HL-60 (cell line): ENCODE measurements around the gene UBASH3A.

ENCODE experiments used
- DNase-seq, 2 experiments: peaks; one replicate each; pipeline ENCODE4 v3.0.0-alpha.2; 2010 to 2020; ENCODE audit warnings: low read depth in 1 of 2, low spot score in 1 of 2
- H3K27ac ChIP-seq: fragments of 250-450 bp; sonication (Bioruptor Pico); replicated peaks from 2 replicates; pipeline ENCODE4 v1.5.1; 2020; ENCODE audit warnings: mild to moderate bottlenecking, moderate library complexity
- H3K27me3 ChIP-seq: fragments of 250-450 bp; sonication (Bioruptor Pico); 2 replicates; pipeline ENCODE4 v1.5.1; 2021; ENCODE audit warnings: mild to moderate bottlenecking, moderate library complexity; ENCODE audit not compliant: insufficient read depth, poor library complexity, severe bottlenecking
- H3K4me3 ChIP-seq: replicated peaks from 2 replicates; pipeline ENCODE4 v1.5.1; 2011; ENCODE audit warnings: mild to moderate bottlenecking, control low read depth, low read length; ENCODE audit not compliant: insufficient read depth
- GABPA ChIP-seq: IDR thresholded peaks from 2 replicates; pipeline ENCODE4 v1.6.1; 2012; ENCODE audit warnings: low read depth
- POLR2AphosphoS5 ChIP-seq: IDR thresholded peaks from 2 replicates; pipeline ENCODE4 v1.6.1; 2012; ENCODE audit warnings: low read depth
- SPI1 ChIP-seq: IDR thresholded peaks from 2 replicates; pipeline ENCODE4 v1.6.1; 2012; ENCODE audit warnings: low read depth, mild to moderate bottlenecking, borderline replicate concordance
- TF ChIP-seq, protein P1 (sequence below): IDR thresholded peaks from 2 replicates; pipeline ENCODE4 v1.6.1; 2012; ENCODE audit warnings: low read depth; ENCODE audit not compliant: insufficient replicate concordance
- TF ChIP-seq, protein P2 (sequence below): IDR thresholded peaks from one replicate; pipeline ENCODE4 v1.5.1; 2011; ENCODE audit warnings: low read length, control low read depth, inconsistent platforms; ENCODE audit not compliant: insufficient read depth

Gene UBASH3A

DNA sequence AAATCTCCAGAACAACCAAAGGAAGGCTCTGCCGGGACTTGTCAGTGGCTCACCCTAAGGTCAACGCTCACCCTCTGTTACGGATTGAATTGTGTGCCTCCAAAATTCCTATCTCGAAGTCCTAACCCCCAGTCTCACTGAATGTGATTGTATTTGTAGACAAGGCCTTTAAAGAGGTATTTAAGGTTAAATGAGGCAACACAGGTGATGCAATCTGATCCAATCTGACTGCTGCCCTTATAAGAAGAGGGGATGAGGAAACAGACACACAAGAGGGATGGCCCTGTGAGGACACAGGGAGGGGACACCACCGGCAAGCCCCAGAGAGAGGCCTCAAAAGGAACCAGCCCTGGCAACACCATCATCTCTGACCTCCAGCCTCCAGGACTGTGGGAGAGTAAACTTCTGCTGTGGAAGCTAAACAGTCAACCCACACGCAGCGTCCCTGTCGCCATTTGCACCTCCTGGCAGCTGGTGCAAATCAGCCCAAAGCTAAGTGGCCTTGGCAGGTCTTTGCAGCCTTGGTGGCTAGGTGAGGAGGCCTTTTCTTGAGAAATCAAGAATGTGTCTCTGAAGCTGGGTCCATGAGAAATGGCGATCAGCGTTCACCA lies 24.2 kb downstream of the UBASH3A start:
- Histone ChIP-seq H3K27ac (no peak overlapping the region), H3K4me3 (no peak overlapping the region), H3K27me3 (no peaks in the 10 kb centered on the region)
- peak in 1 of 2 experiments; percentile 37 for DNase-seq
- TF ChIP-seq POLR2AphosphoS5, result no peak
- TF ChIP-seq SPI1, result no peak
- TF ChIP-seq, protein P1, sequence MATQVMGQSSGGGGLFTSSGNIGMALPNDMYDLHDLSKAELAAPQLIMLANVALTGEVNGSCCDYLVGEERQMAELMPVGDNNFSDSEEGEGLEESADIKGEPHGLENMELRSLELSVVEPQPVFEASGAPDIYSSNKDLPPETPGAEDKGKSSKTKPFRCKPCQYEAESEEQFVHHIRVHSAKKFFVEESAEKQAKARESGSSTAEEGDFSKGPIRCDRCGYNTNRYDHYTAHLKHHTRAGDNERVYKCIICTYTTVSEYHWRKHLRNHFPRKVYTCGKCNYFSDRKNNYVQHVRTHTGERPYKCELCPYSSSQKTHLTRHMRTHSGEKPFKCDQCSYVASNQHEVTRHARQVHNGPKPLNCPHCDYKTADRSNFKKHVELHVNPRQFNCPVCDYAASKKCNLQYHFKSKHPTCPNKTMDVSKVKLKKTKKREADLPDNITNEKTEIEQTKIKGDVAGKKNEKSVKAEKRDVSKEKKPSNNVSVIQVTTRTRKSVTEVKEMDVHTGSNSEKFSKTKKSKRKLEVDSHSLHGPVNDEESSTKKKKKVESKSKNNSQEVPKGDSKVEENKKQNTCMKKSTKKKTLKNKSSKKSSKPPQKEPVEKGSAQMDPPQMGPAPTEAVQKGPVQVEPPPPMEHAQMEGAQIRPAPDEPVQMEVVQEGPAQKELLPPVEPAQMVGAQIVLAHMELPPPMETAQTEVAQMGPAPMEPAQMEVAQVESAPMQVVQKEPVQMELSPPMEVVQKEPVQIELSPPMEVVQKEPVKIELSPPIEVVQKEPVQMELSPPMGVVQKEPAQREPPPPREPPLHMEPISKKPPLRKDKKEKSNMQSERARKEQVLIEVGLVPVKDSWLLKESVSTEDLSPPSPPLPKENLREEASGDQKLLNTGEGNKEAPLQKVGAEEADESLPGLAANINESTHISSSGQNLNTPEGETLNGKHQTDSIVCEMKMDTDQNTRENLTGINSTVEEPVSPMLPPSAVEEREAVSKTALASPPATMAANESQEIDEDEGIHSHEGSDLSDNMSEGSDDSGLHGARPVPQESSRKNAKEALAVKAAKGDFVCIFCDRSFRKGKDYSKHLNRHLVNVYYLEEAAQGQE, result no peak
- TF ChIP-seq, protein P2, sequence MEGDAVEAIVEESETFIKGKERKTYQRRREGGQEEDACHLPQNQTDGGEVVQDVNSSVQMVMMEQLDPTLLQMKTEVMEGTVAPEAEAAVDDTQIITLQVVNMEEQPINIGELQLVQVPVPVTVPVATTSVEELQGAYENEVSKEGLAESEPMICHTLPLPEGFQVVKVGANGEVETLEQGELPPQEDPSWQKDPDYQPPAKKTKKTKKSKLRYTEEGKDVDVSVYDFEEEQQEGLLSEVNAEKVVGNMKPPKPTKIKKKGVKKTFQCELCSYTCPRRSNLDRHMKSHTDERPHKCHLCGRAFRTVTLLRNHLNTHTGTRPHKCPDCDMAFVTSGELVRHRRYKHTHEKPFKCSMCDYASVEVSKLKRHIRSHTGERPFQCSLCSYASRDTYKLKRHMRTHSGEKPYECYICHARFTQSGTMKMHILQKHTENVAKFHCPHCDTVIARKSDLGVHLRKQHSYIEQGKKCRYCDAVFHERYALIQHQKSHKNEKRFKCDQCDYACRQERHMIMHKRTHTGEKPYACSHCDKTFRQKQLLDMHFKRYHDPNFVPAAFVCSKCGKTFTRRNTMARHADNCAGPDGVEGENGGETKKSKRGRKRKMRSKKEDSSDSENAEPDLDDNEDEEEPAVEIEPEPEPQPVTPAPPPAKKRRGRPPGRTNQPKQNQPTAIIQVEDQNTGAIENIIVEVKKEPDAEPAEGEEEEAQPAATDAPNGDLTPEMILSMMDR, result no peak
- TF ChIP-seq GABPA, result no peak

DNA sequence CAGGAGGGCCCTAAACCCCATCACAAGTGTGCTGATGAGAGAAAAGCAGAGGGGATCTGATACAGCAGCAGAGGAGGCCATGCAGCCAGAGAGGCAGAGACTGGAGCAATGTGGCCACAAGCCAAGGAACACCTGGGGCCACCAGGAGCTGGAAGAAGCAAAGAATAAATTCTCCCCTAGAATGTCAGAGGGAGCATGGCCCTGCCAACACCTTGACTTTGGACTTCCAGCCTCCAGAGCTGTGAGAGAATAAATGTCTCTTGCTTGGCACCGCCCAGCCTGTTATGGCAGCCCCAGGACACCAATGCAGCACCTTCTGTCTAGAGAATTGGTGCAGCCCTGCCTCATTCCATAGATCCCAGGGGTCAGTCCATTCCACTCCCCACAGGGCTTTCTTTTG lies 25.3 kb downstream of the UBASH3A start:
- TF ChIP-seq SPI1 (no peak), POLR2AphosphoS5 (no peak), GABPA (no peak)
- TF ChIP-seq, protein P2, result no peak
- TF ChIP-seq, protein P1, result no peak
- Histone ChIP-seq H3K4me3 (no peak overlapping the region), H3K27ac (no peak overlapping the region), H3K27me3 (no peaks in the 10 kb centered on the region)
- no peak for DNase-seq

DNA sequence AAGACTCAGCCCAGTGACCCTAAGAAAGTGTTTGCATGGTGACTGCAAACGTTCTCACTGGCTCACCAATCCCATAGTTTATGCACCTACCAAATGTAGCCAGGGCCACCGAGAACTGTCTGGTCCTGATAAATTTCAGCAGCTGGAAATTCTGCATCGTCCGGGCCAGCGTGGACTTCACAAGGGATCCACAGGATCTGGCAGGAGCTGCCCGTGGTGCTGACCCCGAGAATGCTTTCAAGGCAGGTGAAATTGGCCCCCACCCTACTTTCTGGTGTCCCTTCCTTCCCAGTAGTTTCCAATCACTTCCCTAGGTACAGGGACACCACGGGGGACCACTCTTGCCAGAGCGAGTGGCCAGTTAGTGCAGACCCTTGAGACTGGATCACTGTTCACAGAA lies 26.2 kb downstream of the UBASH3A start:
- TF ChIP-seq GABPA, result no peak
- TF ChIP-seq, protein P1, result peak; percentile 90
- no peak for TF ChIP-seq SPI1
- Histone ChIP-seq H3K27ac (no peak overlapping the region), H3K27me3 (no peaks in the 10 kb centered on the region), H3K4me3 (no peak overlapping the region)
- no peak for DNase-seq
